NCI-H2196 (cell line): ENCODE measurements around the gene FASTK.

Source experiments
- DNase-seq: peaks from one replicate; lab custom pipeline; 2025; ENCODE audit not compliant: unreplicated experiment; lab: John Stamatoyannopoulos, UW

Gene FASTK

DNA sequence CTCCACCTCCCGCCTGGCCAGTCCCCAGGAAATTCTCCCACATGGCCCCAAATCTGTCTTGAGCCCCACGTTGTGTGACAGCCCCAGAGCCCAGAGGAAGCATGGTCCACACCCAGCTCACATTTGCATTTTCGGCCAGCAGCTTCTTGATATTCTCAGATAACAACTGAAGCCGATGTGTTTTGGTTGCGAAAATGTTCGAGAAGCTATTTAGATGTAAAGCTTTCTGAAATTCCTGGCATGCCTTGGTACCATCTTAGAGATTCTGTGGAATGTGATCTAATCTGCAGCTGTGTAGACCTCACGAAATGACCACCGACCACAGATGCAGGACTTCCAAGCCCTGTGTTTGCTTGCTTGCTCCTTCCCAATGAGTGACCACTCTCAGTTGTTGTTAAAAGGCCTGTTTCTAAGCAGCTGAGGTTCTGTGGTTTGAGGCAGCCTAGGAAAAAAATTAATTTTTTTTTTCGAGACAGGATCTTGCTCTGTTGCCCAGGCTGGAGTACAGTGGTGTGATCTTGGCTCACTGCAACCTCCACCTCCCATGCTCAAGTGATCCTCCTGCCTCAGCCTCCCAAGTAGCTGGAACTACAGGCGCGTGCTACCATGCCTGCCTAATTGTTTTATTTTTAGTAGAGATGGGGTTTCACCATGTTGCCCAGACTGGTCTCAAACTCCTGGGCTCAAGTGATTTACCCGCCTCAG lies 12.4 kb downstream of the FASTK start:
- DNase-seq = no peak

DNA sequence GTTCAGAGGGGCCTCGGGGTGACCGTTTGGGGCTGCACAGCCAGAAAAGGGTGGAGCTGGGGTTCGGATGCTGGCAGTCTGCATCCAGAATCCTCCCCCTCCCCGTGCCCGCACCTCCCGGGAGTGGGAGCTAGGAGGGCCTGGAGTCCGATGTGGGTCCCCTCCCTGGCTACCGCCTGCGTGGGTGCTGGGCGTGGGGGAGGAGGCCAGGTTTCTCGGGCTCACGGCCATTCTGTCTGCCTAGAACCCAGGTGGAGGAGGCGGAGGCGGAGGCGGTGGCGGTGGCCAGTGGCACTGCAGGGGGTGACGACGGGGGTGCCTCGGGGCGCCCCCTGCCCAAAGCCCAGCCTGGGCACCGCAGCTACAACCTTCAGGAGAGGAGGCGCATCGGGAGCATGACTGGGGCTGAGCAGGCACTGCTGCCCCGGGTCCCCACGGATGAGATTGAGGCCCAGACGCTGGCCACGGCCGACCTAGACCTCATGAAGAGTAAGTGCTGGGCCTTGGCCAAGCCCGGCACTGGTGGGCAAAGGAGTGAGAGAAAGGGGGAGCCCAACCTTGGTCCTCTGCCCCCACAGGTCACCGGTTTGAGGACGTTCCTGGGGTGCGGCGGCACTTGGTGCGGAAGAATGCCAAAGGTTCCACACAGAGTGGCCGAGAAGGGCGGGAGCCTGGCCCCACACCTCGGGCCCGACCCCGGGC lies 14.2 kb downstream of the FASTK start:
- DNase-seq = no peak

DNA sequence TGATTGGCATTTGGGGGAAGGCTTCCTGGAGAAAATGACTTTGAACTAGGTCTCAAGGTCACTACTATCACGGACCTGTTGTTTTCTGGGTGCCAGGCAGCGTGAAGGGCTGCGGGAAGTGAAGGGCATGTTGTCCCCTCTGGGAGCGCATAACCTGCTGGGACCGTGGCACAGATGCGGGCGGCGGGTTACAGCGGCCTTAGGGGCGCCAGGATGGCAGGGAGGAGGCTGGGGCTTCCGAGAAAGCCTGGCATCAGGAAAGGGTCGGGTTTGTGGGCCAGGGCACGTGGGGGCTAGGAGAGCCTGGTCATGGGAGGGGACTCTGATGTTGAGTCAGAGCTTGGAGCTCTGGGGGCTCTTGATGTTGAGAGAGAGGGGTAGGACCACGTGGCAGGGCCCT lies 15.1 kb downstream of the FASTK start:
- no peak for DNase-seq

DNA sequence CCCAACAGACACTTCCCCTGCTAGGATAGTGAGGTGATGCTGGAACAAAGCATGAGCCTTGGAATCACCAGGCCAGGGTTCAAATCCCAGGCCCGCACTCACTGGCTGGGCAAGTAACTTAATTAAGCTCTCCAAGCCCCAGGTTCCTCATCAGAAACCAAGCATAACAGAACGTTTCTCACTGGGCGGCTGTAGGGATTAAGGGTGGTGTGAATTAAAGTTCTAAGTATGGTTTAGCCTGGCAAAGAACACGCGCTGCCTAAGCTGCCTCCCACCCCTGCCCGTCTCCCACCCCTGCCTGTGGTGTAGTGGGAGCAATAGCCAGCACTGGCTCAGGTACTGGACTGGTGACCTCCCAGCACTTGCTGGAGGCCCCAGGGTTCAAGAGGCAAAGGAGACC lies 15.6 kb downstream of the FASTK start:
- DNase-seq = no peak

DNA sequence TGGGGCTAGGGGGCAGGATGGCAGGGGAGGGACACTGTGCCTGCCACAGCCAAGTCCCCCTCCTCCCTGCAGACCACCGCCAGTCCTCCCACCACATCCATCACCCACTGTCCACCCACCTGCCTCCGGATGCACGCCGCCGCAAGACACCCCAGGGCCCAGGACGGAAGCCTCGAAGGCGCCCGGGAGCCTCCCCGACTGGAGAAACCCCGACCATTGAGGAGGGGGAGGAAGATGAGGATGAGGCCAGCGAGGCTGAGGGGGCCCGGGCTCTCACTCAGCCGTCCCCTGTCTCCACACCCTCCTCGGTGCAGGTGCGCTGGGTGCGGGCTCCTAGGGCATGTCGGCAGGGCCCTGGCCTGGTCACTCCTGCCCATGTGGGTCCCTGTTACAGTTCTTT lies 16.2 kb downstream of the FASTK start:
- no peak for DNase-seq

DNA sequence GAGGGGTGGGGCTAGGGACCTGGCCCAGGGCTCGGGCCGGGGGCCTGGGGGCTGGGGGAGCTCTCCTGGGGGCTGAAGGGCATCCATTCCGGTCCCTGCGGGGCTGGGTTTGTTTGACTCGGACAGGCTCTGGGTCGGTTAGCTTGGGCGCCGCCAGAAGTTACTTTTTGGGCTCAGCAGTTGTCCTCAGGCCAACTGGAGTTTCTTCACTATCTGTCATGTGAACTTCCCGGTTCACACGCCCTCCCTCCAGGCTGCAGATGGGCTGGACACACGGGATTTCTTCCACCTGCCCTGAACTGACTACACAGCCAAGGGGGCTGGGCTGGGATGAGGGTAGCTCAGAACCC lies 17.4 kb downstream of the FASTK start:
- DNase-seq = no peak

DNA sequence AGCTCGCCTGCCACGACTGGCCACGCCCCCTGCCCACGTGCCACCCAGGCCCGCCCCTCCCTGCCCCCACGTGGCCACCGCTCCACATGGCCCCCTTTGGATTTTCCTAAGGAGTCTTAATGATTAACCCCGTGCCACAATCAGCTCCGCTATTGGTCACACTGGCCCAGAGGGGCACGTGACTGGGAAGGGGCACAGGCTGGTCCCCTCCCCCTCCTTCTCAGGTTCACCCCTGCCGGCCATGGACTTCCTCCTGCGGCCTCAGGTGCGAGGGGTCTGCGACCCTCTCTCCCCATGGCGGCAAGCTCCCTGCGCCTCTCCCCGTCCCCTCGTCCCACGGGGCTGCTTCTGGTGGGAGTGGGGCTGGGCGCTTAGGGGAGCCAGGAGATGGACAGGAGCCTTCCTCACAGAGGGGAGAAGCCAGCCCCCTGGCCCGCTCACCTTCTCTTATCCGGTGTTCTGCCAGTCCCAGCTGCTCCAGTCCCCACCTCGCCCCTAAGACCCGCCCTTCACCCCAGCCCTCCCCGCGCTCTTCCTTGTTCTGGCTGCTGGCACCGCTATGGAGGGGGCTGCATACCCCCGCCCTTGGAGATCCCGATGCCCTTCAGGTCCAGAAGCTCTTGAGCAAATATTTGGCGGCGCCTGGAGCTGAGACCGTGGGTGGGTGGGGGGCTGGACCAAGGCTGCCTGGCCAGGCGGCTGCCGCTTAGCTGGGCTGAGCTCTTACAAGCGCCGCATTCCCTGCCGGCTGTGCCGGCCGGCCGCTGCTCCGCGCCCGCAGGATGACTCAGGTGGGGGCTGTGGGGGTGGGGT lies 18.0 kb downstream of the FASTK start:
- DNase-seq = no peak

DNA sequence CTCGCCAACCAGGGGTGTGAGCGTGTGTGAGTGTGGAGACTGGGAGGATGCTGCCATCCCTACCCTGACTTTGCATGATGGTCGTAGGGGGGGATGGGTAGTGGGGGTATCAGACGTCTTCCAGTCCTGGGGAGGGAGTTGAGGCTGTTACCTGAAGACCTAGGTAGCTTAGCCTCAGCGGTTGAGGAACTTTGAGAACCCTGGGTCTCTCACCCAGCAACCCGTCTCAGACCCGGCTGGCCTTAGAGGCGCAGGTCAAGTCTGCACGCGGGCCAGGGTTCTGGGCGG lies 18.6 kb downstream of the FASTK start:
- DNase-seq = no peak

DNA sequence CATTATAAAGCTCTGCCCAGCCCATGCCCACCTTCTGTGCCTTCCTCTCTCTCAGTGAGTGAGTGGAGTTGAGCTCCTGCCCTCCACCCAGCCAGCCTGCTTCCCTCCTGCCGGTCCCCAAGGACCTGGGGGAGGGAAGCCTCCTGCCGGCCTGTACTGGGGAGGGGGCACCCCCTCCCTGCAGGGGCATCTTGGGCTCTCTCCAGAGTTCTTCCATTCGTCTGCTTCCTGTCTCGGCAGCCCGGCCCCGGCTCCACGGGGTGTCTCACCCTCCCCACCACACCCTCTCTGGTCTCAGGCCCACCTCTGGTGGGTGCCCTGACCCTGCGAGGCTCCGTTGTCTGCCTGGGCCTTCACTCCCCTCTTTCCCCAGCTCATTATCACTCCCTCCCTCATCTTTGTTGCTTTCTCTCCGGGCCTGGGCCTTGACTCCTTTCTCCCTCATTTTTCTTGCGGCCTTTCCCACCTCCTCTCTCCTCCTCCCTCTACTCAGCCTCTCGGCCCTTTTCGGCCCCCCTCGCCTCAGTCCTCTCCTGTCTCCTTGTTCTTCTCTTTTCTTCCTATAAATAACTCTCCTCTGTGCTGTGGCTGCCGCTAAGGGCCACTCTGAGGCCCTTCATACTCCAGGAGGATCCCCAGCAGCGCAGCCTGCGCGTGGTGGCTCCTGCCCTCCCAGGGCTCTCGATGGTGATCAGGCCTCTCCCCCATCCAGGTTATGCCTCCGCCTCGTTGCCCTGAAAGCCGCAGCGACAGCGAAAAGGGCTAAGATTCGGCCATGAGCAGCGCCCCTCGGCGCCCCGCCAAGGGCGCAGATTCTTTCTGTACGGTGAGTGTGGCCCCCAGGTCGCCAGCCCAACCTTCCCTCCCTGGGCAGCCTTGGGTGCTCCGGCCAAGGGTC lies 19.1 kb downstream of the FASTK start:
- DNase-seq = no peak

DNA sequence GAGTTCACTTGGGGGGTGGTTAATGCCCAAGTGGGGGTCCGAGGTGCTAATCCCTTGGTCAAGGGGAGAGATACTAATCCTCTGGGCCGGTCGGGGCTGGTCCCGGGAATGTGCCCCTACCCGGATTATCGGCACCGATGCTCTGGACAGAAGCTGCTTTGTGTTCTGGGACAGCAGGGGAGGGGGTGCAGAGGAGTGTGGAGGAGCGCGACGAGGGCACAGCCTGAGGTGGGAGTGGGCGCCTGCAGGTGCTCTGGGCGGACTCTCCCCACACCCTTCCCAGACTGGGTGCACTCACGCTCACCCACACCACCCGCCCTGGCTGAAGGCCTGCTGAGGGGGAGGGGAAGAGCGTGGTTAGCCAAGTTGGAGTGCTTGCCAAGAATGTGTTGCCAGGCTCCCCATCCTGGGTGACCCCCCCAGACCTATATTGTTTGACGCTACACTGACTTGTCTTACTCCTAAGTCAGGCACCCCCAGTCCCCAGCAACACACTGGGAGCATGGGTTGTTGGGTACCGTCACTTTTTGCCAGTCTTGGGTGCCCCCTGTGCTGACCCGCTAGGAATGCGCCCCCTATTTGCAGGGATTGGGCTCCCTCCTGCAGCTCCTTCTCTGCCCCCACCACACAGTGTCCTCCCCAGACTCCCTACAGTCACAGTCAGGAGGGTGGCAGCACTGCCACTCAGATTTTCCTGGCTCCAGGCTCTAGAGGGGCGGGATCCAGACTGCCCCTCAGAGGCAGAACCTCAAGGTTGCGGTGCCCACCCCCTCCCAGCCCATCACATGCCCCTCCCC lies 20.0 kb downstream of the FASTK start:
- DNase-seq = no peak

DNA sequence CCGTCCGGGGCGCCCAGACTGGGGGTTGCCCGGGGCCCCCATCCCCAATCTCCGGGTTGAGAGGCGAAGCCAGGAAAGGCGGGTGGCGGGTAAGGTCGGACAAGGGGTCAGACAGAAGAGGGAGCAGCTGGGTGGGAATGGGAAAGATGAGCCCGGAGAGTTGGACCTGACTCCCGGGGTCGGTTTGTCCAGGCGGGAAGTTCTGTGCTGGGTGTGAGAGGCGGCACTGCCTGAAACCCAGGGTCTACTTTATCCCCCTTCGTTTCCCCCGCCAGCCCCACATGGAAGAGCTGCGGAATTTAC lies 20.5 kb downstream of the FASTK start:
- DNase-seq = no peak

DNA sequence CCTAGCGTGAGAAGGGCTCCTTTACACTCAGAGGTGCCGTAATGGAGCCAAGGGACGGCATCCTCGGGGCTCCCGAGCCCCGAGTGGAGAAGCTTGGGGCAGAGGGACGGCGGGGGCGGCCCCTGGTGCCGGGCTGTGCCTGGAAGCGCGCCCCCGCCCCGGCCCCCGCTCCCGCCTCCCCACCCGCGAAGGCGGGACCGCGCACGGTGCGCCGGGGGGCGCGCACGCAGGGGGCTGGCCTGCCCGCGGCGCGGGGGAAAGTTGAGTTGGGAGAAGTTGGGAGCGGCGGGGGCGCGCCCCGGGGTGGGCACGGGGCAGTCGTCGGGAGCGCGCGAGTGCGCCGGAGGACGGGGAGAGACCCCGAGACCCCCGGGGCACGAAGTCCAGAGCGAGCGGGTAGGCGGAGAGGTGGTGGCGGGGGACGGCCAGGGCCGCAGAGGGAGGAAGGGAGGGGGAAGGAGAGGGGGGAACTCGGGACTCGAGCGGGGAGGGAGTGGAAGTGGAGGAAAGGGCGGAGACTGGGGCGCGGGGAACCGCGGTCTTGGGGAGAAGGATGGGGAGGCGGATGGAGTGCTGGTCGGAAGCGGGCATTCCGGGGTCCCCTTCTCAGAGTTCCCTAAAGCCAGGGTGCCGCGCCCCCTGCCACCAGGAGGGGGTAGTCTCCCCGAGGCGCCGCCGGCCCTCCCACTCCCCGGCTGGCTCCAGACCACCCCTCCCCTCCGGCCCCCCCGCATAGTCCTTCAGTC lies 21.1 kb downstream of the FASTK start, which contains the start of gene SLC4A2:
SLC4A2 (plus strand) TSS at position 223 of the 746 bp plus-strand sequence. CDS start 2,399 bp downstream, outside the sequence.
- DNase-seq = peak; percentile 64

DNA sequence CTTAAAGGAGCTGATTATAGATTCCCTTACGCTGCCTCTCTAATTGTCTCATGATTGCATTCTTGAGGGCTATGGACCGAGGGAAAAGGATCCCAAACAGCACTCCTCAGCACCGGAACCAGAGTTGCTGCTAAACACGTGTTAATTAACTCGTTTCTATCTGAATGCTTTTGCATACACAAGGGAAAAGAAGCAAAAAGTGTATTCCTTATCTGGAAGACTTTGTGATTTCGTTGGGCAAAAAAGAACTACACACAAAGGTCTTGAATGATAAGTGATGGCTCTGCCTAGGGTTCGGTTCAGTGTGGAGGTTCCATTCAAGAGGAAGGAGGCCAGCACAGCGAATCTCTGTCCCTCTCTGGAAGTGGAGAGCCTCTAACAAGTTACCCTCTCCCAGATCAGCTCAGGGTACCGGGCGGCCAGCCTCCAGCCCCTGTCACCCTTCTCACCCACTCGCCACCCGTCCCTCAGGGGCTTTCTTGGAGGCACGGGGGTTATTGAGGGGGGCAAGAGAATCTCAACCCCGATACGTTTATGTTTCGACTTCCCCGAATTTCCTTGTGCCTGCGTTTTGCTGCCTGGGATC lies 21.7 kb downstream of the FASTK start:
- no peak for DNase-seq

DNA sequence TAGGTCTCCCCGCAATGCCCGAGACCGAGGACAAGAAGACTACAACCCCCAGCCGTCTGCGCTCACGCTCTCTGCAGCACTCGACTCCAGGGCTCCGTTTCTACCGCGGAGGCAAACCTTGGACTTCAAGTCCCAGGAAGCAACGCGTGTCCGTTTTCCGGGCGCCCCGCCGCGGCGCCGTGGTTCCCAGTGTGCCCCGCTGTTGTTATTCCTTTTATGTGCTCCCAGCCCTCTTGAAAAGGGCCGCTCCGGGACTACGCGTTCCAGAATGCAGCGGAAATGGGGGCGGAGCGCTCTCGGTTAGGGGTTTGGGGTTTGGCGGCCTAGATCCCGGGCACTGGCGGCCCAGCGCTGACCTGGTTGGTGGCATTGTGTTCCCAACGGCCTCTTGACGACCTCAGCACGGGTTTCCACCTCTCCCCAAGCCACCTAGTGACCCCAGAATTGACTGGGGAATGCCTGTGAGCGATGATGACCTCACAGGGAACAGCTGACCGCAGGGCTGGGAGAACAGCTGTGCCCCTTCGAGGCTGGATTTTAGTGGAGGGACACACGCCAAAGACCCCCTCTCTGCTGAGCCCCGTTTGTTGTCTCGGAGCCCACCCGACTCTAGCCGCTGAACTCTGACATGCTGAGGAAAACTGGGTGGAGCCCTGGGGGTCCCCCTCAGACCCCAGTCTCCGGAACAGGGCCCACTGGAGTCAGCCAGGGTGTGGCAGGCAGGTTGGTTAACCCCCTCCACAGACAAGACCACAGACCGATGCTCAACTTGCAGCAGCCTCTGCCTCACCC lies 22.4 kb downstream of the FASTK start:
- DNase-seq = peak; percentile 93

DNA sequence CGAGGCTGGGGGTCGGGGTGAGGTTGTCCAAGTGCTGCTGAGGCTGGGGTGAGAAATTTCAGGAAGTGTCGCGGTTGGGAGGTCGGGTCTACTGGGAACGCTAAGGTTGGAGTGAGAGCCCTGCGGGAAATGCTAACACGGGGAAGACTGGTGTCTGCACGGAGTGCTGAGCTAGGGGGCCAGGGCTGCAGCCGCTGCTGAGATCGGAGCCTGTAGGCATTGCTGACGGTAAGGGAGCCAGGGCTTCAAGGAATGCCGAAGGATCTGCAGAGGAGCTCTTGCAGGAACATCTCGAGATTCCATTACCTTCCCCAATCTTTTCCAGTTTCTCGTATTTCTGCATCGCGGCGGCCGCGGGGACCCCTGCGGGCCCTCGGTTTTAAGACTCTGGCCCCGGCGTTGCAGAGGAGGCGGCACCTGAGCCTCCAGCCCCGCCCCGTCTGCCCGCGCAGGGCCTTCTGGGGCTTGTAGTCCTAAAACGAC lies 23.1 kb downstream of the FASTK start, which contains the start of gene CDK5:
CDK5 (minus strand) TSS at position 392 of the 483 bp plus-strand sequence; CDS start at position 343, 49 bp downstream.
- no peak for DNase-seq

DNA sequence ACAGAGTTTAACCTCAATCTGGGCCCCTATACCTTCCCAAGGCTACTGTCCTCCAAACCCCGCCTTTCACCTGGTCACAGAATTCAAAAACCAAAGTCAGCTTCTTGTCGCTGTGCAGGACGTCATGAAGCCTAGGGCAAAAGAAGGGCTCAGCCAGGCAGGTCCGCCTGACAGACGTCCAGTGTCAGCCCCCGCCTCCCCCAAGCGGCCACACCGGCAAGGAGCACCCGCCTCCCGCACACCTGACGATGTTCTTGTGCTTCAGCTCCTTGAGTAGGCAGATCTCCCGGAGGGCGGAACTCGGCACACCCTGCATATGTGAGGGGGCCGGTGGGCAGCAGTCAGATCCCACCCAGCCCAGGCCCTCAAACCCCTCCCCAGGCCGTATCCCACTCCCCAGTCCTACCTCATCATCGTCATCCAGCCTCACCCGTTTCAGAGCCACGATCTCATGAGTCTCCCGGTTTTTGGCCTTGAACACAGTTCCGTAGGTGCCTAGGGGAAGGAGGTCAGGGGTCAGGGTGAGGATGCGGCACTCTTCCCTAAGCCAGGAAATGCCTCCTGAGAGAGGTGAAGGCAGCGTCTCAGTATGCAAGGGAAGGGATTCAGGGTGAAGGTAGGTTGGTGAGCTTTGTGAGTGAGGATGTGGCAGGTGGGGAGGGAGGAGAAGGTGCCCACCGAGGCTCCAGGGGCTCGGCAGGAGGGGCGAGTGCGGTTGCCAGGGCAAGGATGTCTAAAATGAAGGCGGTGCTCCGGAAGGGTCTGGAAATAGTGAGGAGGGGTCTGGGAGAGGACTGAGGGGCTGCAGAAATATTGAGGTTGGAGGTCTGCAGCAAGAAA lies 23.7 kb downstream of the FASTK start:
- DNase-seq = no peak

DNA sequence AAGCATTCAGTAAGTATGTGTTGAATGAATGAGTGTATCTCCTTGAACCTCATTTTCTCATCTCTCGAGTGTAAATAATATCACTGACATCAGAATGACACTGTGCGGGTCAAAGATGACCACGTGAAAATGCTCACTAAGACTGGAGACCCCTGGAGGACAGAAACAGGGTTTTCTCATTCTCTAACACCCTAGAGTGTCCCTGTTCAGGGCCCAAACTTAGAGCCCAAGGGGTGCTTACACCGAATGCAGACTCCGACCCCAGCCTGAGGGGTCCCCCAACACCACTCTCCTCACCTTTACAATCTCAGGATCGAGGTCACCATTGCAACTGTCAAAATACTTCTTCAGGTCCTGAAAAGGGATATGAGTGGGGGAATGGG lies 24.3 kb downstream of the FASTK start:
- DNase-seq = no peak

DNA sequence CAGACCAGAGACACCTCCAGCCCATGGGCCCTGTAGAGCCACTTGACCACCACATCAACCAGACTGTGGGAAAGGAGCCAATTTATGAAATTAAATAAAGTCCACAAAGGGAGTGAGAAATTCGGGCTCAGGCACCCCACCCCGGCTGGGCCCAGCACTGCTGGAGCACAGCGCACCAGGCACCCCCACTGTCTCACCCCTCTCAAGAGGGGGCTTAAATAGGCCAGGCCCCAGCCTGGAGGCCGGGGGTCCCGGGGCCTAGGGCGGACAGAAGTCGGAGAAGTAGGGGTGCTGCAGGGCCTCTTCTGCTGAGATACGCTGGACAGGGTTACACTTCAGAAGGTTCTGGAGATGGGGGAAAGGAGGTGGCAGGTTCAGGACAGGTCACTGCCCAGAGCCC lies 26.9 kb downstream of the FASTK start:
- DNase-seq = no peak
